Activated CD4-positive, alpha-beta T cell treated with anti-CD3 and anti-CD28 coated beads for 1 hour (primary cell): ENCODE results near the gene NDRG4.

Experiments used
- DNase-seq: peaks from one replicate; pipeline ENCODE4 v3.0.0-alpha.2; 2020

The NDRG4 gene

DNA sequence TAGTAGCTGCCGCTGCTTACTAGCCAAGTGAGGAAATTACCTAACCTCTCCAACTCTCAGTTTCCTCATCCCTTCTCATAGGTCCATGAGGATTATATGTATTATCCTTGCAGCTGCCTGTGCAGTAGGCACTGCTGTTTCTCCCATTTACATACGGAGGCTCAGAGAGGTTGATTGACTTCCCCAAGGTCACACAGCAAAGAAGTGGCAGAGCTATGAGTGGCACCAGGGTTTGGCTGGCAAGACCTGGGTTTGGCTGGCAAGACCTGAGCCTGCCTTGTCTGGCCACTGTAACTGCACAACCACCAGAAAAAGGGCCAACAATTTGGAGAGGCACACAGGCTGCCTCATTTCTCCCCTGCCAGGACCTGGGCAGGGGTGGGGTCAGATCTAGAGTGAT is 2.5 kb upstream of the NDRG4 start:
- no peak for DNase-seq

DNA sequence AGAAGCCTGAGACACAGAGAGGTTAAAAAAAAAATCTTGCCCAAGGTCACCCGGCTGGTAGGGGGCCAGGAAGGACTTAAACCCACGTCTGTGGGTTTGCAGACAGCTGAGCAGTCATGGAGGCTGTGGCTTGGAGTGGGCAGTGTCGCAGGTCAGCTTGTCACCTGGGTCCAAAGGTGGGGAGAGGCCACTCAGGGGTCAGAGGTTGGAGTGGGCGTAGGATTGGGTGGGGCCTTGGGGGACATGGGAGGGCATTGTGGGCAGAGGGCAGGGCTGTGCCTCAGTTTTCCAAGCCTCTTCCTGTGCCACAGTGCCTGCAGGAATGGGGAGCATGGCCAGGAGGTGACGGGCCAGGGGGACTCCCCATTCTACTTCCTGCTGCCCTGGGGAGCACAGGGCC is 2.0 kb upstream of the NDRG4 start:
- DNase-seq = no peak

DNA sequence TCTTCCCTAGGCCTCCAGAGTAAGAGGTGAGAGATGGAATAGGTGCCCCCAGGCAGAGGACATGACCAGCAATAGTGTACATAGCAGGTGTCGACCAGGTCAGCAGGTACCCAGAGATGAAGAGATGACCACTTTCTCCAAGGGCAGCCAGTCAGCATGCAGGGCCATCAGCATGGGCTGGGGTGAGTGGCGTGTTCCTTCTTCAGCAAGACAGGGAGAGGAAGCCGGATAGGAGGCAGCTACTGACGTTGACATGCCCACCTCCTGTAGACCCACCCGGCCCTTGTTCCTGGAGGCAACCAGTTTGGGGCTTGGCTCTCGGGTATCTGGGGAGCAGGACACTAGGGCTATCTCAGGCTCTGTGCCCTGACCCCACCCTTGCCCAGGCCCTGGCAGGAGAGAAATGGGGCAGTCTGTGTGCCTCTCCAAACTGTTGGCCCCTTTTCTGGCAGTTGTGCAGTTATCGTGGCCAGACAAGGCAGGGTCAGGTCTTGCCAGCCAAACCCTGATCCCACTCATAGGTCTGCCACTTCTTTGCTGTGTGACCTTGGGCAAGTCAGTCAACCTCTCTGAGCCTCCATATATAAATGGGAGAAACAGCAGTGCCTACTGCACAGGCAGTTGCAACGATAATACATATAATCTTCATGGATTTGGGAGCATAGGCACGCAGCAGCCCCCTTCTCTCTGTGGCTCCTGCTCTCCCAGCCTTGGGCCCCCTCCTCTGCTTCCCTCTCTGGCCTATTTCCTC is 1.4 kb upstream of the NDRG4 start:
- DNase-seq = no peak

DNA sequence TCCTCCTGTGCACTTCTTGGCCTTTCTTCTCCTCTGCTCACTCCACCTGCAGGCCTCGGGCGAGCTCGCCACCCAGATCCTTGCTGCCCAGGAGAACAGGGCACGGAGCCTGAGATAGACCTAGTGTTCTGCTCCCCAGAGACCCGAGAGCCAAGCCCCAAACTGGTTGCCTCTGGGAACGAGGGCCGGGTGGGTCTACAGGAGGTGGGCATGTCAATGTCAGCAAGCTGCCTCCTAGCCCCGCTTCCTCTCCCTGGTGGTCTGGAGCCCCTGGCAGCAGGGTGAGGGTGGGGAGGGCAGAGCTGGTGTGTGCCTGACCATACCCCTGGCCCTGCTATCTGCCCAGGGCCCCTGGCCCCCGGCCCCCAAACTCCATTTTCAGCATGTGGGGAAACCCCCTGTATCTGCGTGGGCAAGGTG is 841 bp upstream of the NDRG4 start:
- DNase-seq = no peak

DNA sequence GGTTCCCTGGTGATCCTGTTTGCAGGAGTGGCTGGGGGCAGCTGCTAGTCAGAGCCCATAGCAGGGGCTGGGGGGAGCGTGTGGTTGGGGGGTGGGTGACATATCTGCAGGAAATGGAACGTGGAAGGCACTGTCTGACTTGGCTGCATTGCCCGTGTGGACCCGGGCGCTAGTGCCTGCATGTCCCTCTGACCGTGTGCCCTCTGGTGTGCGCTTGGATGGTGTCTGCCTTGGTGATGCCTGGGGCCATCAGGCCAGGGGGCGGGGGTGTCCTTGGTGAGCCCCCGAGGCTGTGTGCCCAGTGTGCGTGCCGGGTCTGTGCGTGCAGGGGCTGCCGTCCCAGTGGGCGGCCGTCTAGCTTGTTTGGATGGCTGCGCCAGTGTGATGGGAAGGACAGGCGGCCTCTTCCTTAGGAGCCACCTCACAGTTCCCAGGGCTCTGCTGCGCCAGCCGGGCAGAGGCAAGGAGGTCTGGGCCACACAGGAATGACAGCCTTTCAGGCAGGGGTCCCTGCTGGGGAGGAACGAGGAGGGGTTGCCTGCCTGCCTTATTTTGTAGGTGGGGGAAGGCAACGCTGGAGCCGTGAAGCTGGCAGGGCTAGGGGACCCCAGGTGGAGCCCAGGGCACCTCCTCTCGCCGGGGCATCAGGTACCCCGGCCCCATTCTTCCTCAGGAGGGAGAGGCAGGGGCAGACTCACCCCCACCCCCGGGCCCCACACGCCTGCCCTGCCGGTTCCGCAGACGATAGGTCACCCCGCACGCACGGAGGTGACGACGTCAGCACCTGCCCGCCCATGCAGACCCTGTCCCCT is 693 bp downstream of the NDRG4 start:
- DNase-seq = no peak

DNA sequence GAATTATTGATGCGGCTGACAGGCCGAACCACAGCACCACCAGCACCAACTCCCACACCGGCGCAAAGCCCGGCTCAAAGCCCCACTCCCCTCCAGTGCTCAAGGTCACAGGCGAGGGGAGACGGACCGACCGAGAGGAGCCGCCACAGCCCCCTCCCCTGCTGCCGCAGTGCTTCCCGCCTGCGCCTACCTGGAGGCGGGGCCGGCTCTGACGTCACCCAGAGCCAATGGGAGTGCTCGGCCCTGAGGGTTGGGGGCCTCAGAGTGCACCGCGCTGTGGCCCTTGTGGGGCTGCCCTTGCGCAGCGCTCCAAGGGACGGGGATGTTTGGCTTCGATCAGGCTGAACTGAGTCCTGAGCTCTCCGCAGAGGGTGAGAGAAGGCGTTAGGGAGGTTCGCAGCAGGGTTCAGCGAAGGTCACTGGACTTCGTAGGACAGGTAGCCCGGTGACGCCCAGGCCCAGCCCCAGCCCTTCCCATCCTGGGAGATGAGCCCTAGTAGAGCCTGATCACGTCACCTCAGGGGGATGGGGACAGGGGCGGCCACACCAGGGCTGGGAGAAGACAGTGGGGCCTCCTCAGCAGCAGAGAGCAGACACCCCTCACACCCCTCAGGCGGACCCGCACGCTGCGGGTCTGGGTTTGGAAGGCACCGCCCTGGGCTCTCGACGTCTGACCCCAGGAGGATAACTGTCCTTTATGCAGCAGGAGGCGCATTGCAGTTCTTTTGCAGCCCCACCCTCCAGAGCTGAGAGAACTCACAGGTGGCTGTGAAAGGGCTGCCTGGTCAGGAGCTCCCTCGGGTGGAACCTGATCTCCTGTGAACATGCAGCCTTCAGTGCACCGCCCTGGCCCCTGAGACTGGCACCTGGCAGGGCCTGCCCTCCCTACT is 1.5 kb downstream of the NDRG4 start:
- DNase-seq = peak; percentile 34

DNA sequence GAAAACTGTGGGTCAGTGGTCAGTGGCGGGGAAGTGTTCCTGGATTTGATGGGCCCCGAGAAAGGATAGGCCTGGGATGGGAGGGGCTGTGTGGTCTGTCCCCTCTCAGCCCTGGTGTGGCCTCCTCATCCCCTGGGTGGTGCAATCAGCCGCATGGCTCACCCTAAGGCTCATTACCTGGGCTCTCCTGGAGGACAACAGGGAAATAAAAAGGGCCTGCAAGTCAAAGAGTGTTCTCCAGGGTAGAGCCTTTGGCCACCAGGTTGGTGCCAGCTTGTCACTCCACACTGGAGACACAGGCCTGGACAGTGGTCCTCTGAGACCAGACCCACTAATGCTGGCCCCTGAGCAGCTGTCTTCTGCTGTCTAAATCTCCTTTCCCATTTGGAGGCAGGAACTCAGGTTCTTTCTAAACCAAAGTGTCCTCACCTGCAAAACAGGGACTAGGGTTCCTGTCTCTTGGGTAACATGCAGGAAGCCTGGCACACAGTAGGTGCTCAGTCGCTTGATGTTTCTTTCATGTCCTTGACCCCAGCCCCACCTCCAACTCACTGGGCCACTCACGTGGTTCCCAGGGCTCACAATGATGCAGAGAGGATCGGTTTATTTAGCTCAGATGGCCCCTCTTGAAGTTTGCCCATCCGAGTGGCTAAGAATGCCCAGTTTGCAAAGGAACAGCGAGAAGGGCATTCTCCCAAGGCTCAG is 2.4 kb downstream of the NDRG4 start:
- DNase-seq = no peak

DNA sequence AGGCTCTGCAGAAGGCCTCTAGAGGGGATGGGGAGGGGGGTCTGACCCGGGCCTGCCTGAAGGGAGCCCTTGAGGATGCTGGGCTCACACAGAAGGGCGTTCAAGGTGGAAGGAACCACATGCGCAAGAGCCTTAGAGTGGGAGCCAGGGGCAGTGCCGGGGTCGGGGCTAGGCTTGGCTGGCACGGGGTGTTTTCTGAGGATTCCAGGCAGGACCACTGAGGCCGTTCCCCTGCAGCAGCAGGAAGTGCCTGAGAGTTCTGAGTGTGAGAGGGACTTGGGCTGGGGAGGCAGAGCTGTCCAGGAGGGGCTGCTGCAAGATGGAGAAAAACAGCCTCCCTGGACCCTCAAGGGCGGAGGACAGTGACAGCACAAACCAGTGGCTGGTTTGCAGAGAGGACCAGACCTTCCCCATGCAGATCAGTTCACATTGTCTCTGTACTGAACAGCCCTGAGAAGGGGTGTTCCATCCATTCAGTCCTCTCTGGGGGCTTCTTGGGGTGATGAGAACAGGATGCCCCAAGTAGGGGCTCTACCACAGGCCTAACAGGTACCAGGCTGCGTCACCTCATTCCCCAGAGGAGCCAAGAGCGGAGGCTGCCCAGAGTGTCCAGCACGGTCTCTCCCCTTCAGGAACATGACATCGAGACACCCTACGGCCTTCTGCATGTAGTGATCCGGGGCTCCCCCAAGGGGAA is 3.4 kb downstream of the NDRG4 start:
- DNase-seq = no peak

DNA sequence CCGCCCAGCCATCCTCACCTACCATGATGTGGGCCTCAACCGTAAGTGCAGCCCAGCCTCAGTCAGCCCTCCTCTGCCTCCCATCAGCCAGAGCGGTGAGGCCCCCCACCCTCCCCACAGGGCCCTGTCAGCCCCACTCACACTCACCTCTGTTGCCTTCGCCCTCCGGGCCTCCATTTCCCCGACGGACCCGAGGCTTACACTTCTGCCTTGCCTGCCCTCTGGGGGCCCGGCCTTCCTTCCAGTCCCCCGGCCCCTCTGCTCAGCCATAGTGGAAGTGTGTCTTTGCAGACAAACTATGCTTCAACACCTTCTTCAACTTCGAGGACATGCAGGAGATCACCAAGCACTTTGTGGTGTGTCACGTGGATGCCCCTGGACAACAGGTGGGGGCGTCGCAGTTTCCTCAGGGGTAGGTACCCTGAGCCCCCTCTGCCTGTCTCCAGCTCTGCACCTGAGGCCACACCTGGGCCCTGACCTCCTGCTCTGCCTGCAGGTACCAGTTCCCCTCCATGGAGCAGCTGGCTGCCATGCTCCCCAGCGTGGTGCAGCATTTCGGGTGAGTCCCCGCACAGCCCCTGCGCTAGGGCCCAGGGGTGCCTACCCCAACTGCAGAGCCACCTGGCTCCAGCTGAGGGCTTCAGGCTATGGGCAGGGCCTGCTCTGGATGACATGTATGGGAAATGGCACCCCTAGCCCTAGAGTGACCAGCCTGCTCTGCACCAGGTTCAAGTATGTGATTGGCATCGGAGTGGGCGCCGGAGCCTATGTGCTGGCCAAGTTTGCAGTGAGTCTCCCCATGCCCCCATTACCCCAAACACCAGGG is 4.1 kb downstream of the NDRG4 start:
- DNase-seq = no peak

DNA sequence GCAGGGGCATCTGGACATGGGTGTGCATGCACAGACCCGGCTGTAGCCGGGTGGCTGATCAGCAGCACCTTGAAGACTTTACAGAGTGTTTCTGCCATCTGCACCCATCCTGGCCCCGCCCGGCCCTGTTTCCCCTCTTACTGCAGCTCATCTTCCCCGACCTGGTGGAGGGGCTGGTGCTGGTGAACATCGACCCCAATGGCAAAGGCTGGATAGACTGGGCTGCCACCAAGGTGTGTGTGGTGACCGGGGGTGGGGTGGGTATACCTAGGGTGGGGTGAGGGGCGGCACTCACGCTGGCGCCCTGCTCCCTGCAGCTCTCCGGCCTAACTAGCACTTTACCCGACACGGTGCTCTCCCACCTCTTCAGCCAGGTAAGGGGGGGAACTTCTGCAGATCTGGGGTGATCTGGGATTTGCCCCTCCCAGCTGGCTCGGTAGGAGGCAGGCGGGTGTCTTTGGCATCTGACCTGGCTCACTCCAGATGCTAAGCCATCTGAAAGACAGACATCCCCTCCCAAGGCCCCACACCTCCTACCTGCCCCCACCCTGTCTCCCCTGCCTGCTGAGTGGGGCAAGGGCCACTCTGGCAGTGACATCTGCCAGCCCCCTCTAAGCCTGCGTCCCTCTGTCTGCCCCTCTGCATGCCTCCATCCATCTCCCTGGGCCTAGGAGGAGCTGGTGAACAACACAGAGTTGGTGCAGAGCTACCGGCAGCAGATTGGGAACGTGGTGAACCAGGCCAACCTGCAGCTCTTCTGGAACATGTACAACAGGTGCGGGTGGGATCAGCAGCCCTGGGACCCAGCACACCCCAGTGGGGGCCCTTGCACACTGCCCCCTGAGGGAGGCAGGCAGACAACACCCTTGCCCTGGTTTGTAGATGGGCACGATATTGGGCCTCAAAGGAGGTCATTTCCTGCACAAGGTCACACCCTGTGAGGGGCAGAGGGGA is 6.6 kb downstream of the NDRG4 start:
- no peak for DNase-seq

DNA sequence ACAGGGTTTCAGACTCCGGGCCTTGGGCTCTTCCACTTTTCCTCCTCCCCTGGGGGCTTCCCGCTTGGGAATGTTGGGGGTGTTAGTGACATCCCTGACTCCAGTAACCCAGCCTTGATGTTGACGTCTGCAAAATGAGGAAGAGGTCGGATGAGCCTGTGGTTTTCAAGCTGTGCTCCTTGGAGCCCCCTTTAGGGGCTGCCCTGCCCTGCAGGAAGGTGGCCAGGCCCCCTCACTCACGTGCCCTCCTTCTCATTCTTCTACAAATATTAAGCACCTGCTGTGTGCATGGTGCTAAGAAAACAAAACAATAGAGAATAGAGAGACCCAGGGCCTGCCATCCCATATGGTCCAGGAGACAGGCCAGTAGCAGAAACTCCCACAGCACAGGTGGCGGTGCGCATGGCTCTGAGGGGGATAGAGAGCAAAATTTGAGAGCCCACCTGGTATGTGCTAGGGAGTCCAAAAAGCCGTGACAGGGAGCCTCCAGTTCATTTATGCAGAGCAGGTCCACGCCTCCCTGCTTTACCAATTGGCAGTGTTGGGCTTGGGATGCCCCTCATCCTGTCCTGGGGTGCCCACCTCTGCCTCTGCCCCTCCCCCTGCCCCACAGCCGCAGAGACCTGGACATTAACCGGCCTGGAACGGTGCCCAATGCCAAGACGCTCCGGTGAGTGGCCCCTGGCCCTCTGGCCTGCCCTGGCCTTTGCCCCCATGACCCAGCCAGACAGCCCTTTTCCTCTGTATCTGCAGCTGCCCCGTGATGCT is 7.4 kb downstream of the NDRG4 start:
- no peak for DNase-seq

DNA sequence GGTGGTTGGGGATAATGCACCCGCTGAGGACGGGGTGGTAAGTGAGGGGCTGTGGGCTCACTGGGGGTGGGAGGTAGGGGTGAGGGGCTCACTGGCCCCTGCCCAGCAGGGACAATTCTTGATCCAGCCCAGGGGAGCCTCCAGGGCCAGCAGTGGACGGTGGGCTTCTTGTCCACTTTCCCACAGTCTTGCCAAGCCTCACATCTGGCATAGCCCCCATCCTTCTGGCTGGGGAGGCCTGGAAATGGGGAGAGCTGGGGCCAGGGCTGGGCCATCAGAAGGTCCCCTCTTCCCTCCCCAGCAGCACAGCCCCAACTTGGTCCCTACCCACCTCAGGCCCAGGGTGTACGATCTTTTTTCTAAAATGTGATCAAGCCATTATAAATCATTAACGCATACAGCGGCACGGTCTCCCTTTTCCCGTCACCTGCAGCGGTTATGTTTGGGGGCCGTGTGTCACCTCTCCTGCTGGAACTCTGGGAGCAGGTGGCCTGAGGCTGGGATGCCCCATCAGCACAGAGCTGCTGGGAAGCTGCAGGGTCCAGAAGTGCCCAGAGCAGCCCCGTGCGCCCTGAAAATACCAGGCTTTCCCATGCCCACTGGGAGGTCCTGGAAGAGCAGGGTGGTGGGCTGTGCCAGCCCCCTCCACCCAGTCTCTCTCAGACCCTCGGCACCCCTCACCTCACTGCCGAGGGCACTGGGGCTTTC is 8.2 kb downstream of the NDRG4 start:
- no peak for DNase-seq

DNA sequence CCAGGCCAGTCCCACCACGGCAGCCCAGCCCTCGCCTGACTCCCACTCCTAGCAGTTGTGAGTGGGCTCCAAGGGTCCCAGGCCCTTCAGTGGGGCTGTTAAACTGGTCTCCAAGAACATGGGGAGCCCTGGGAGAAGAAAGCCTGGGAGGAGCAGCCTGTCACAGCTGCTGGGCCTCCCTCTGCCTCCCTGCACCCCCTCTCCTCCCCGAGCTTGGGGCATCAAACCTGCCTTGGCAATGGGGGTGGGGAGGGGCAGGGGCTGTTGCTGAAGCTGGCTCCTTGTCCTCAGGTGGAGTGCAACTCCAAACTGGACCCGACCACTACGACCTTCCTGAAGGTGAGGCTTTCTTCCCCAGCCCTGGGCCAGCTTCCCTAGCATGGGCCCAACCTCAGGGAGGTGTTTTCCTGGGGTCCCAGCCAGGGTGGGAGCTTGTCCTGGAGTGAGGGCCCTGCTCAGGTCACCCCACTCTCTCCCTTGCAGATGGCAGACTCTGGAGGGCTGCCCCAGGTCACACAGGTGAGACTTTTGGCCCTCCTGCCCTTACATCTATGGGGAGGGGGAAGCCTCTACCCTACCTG is 8.8 kb downstream of the NDRG4 start:
- no peak for DNase-seq

DNA sequence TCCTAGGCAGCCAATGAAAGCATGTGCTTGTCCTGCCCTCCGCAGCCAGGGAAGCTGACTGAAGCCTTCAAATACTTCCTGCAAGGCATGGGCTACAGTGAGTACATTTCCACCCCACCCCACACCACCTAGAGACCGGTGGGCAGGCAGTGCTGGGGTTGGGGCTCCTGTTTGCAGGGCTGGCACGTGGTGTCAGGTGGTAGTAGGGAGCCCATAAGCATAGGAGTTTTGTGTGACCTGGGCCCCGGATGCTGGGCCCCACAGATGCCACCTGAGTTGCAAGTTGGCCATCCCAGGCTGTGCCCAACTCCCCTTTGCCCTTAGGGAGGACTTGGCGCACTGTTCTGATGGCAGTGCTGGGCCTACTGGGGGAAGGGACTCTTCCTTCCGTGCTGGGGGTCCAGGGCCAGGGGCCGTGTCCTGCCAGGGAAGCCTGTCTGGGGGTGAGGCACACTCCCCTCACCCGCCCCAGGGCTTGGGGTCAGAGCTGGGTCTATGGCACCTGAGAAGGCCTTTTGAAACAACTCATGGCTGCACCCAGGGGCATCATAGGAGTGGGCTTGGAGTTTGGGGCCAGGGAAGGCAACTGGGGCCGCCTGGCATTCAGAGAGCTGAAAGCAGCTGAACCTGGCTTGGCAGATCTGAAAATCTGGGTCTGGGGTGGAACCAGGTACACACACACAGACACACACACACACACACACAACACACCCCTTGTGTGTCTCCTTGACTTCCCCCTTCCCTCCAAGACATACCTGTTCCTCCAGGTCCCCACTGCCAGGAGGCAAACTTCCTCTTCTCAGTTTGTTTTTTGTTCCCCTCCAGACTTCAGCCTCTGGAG is 9.5 kb downstream of the NDRG4 start:
- no peak for DNase-seq

DNA sequence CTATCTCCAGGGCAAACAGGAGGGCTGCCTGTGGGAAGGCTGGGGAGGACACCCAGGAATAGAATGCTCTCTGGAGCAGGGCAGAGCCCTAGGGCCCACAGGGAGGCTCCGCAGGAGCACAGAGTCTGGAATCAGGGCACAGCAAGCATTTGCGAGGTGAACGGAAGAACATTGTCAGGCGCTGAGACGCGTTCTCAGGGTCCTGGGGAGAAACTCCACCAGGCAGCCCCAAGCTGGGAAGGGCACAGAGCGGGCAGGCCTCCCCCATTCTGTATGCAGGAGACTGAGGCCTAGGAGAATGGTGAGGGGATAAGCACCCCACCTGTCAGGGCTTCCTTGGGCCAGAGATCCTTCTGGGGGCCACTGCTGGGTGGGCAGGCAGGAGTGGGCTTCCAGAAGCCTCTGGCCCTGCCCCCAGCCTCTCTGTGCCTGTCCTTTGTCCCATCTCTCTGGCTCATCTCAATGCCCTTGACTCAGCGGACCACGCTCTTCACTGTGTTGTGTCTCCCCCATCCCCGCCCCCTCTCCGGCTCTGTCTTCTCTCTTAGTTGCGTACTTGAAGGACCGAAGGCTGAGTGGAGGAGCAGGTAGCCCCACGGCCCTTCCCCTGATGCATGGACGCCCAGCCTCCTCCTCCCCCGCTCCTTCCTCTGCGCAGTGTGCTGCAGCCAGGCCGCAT is 10.3 kb downstream of the NDRG4 start:
- no peak for DNase-seq
